ENCODE data around the gene PLCB3.

The PLCB3 gene

DNA sequence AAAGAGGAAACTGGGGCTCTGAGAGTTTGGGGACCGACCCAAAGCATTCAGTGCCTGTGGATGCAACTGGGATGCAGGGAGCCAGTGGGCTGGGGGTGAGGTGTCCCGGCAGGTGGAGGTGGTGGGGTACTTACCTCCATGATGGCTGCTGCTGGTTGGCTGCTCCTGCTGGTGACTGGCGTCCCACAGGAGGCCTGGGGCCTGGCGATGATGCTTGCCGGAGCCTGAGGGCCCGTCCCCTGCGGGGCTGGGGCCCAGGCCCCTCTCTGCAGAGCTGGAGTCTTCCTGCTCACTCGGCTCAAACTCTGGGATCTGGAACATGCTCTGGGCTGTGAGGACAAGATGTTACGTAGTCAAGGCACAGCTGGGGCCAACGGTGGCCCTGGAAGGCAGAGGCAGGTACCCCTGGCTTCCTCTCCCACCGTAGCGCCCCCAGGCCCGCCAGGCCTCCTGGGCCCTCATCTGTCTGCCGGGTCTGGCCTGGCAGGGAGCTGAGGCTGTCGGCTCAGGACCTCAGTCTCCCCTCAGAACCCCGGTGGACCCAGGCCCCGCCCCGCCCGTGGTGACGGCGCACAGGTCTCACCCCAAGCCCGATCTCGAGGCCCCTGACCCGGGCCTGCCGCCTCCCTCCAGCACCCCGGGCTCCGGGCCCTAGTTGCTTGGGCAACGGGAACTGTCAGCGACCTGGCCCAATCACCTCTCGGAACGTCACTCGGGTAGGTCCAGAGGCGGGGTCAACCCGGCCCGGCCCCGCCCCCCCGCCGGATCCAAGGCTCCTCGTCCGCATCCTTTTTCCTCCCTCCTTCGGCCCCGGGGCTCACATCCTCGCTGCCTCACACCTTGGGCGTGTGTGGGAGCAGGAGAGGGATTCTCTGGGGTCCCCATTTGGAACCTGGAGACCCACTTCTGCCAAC, 33.0 kb downstream of the PLCB3 start, which contains the start of gene BAD:
BAD (minus strand) TSS at position 618 of the 914 bp plus-strand sequence; CDS start at position 321, 297 bp downstream.
- Histone ChIP-seq H3K4me3 (ENCODE audit: insufficient read depth, low read length, poor library complexity, severe bottlenecking) (peak within 1 kb of the TSS; percentile 84), H2AFZ (ENCODE audit: low read depth, low read length, severe bottlenecking) (peak within 1 kb of the TSS; percentile 88), H3K9ac (ENCODE audit: low read length) (peak within 1 kb of the TSS; percentile 95), H3K4me2 (ENCODE audit: low read depth, low read length, poor library complexity, severe bottlenecking) (peak within 1 kb of the TSS; percentile 99), H3F3A (ENCODE audit: insufficient read depth) (peaks cover 4% of the 10 kb centered on the region; the same call in 1 of the 2 replicates), H3K9me3 (ENCODE audit: insufficient read depth, low read length) (no peaks in the 10 kb centered on the region), H4K20me1 (ENCODE audit: low read depth, low read length) (no peaks in the 10 kb centered on the region), H3K9me2 (replicated peaks; ENCODE audit: insufficient read depth, low read length) (no peaks in the 10 kb centered on the region), H3K27me3 (ENCODE audit: low read length) (no peaks in the 10 kb centered on the region), H3K27ac (ENCODE audit: low read depth, low read length) (peak within 1 kb of the TSS; percentile 92), H3K79me2 (ENCODE audit: insufficient read depth, low read length) (0 out of 2 replicates have a peak, but pooled peaks cover 4% of the 10 kb centered on the region), H3K36me3 (ENCODE audit: low read length) (no peaks in the 10 kb centered on the region)
- no peak for TF ChIP-seq EZH2phosphoT487 (conservative IDR thresholded peaks at IDR 0.05; ENCODE audit: low read length)
- TF ChIP-seq, protein P1, sequence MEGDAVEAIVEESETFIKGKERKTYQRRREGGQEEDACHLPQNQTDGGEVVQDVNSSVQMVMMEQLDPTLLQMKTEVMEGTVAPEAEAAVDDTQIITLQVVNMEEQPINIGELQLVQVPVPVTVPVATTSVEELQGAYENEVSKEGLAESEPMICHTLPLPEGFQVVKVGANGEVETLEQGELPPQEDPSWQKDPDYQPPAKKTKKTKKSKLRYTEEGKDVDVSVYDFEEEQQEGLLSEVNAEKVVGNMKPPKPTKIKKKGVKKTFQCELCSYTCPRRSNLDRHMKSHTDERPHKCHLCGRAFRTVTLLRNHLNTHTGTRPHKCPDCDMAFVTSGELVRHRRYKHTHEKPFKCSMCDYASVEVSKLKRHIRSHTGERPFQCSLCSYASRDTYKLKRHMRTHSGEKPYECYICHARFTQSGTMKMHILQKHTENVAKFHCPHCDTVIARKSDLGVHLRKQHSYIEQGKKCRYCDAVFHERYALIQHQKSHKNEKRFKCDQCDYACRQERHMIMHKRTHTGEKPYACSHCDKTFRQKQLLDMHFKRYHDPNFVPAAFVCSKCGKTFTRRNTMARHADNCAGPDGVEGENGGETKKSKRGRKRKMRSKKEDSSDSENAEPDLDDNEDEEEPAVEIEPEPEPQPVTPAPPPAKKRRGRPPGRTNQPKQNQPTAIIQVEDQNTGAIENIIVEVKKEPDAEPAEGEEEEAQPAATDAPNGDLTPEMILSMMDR (IDR thresholded peaks at IDR 0.05; ENCODE audit: insufficient read depth, low read length, poor library complexity, severe bottlenecking) = no peak

DNA sequence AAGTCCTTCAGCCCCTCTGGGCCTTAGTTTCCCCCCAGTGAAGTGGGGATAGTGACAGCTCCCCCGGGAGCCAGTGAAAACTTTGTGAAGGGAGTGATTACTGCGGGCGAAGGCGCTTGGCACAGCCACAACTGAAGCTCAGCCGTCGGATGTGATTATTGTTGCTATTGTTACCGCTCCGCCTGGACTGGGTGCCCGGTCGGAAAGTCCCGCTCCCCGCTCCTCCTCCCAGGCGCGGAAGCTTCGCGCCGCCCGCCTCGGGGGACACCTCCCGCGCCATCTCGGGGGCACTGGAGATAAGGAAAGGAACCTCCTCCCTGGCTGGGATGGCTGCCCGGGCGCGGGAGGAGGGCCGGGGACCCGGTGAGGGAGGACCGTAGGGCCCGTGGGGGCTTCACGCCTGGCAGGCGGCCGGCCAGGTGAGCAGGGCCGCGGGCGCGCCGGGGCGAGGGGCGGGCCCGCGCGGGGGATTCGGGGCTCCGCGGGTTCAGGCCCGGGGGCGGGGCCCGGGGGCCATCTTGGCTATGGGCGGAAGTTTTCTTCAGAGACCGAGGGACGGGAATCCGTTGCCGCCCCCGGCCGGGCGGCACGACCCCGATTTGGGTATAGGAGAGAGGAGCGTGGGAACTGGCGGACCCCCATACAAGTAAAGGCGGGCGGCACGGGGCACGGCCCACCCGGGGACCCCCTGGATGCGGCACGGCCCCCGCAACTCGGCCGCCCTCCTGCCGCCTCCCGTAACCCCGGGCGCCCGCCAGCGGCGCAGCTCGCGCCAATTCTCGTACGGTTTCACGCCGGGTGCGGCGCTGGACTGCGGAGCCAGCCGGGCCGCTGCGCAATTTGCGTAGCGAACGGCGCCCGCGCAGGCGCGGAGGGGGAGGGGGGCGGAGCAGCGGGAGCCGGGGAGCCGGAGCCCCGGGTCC, 33.9 kb downstream of the PLCB3 start, which contains the start of gene GPR137:
GPR137 (plus strand) TSS at position 887 of the 923 bp plus-strand sequence. CDS start 677 bp downstream, outside the sequence.
- TF ChIP-seq EZH2phosphoT487 (conservative IDR thresholded peaks at IDR 0.05; ENCODE audit: low read length) = no peak
- TF ChIP-seq, protein P1 (IDR thresholded peaks at IDR 0.05; ENCODE audit: insufficient read depth, low read length, poor library complexity, severe bottlenecking) = no peak
- Histone ChIP-seq H3K27me3 (ENCODE audit: low read length) (no peaks in the 10 kb centered on the region), H3K36me3 (ENCODE audit: low read length) (no peaks in the 10 kb centered on the region), H2AFZ (ENCODE audit: low read depth, low read length, severe bottlenecking) (peak within 1 kb of the TSS; percentile 88), H3K79me2 (ENCODE audit: insufficient read depth, low read length) (0 out of 2 replicates have a peak, but pooled peaks cover 4% of the 10 kb centered on the region), H3K4me3 (ENCODE audit: insufficient read depth, low read length, poor library complexity, severe bottlenecking) (peak within 1 kb of the TSS; percentile 84), H3K9ac (ENCODE audit: low read length) (peak within 1 kb of the TSS; percentile 95), H3K4me2 (ENCODE audit: low read depth, low read length, poor library complexity, severe bottlenecking) (peak within 1 kb of the TSS; percentile 99), H3K9me2 (replicated peaks; ENCODE audit: insufficient read depth, low read length) (no peaks in the 10 kb centered on the region), H4K20me1 (ENCODE audit: low read depth, low read length) (no peaks in the 10 kb centered on the region), H3K27ac (ENCODE audit: low read depth, low read length) (peak within 1 kb of the TSS; percentile 92), H3F3A (ENCODE audit: insufficient read depth) (peaks cover 4% of the 10 kb centered on the region; the same call in 1 of the 2 replicates), H3K9me3 (ENCODE audit: insufficient read depth, low read length) (no peaks in the 10 kb centered on the region)

DNA sequence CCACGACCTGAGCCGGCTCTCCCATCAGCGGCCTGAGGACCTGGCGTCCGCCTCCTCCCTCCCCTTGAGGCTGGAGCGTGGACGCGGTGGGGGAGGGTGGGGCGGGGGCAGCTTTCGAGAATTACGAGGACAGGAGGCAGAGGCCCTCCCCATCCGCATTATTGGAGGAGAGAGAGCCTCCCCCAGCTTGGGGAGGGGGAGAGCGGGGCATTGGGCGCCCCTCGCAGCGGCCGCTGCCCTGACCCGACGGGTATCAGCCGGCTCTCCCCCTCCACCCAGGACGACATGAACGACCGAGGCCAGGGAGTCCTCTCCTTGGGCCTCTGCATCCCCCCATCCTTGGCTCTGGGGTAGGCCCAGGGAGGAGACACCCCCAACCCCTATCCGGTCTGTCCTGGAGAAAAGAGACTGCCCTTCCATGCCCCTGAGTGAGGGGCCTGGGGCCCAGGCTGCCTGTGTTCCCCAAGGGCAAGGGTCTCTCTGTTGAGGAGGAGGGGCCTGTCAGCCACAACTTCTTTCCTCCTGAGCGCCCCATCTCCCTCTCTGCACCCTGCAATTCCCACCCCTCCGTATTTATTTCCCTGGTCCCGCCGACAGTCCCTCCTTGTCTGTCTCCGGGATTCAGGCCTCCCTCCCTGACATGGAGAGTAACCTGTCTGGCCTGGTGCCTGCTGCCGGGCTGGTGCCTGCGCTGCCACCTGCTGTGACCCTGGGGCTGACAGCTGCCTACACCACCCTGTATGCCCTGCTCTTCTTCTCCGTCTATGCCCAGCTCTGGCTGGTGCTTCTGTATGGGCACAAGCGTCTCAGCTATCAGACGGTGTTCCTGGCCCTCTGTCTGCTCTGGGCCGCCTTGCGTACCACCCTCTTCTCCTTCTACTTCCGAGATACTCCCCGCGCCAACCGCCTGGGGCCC, 34.8 kb downstream of the PLCB3 start:
- TF ChIP-seq, protein P1 (IDR thresholded peaks at IDR 0.05; ENCODE audit: insufficient read depth, low read length, poor library complexity, severe bottlenecking) = no peak
- no peak for TF ChIP-seq EZH2phosphoT487 (conservative IDR thresholded peaks at IDR 0.05; ENCODE audit: low read length)
- Histone ChIP-seq H3K9ac (ENCODE audit: low read length) (peak overlapping the region; percentile 95), H3K79me2 (ENCODE audit: insufficient read depth, low read length) (0 out of 2 replicates have a peak, but pooled peaks cover 4% of the 10 kb centered on the region), H2AFZ (ENCODE audit: low read depth, low read length, severe bottlenecking) (peak overlapping the region; percentile 35), H3K27me3 (ENCODE audit: low read length) (no peaks in the 10 kb centered on the region), H3K36me3 (ENCODE audit: low read length) (no peaks in the 10 kb centered on the region), H3K4me2 (ENCODE audit: low read depth, low read length, poor library complexity, severe bottlenecking) (peak overlapping the region; percentile 99), H4K20me1 (ENCODE audit: low read depth, low read length) (no peaks in the 10 kb centered on the region), H3K9me3 (ENCODE audit: insufficient read depth, low read length) (no peaks in the 10 kb centered on the region), H3K9me2 (replicated peaks; ENCODE audit: insufficient read depth, low read length) (no peaks in the 10 kb centered on the region), H3K4me3 (ENCODE audit: insufficient read depth, low read length, poor library complexity, severe bottlenecking) (peak overlapping the region; percentile 84), H3F3A (ENCODE audit: insufficient read depth) (peaks cover 4% of the 10 kb centered on the region; the same call in 1 of the 2 replicates), H3K27ac (ENCODE audit: low read depth, low read length) (peak overlapping the region; percentile 36; the same call in 1 of the 2 replicates)
